Measurements from ENCODE around the gene ELN.
A peak's percentile ranks its signal among the peaks of the same experiment; 100 is the strongest.
"Not testable (repeated sequence)": the region's sequence is repeated elsewhere in the genome, so short reads cannot be mapped to it uniquely, and the experiment has no call there.

Gene ELN

DNA sequence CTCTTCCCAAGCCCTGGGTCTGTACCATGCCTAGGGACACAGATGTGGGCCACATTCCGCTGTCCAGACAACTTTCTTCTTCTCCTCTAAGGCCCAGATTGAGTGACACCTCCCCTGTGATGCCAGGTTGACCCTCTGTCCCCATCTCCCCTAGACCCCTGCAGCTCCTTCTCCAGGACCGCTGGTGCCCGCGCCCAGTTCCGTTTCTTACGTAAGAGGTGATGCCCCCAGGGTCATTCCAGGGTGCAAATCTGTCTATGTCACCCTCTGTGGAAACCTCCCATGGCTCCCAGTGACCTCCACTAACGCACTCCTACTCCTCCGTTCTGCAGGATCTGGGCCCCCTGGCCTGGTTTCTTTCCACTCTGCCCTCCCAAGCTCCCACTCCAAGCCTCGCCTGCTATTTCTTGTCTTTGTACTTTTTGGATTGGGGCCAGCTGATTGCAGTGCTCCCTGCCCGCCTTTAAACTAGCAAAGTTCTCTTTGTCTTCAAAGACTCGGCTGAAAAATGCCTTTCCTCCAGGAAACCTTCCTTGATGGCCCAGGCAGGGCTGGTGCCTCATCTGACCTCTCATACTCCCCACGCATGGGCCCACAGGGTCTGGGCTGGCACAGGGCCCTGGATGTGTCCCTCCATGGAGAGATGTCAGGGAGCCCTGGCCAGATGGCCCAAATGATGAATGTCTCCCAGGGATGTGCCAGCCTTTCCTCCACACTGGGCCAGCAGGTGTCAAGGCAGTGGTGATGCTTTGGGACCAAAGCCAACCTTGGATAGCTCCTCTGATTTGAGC lies 21.3 kb upstream of the ELN start:
- 96% methylated on average over 12 of the region's 12 CpGs for WGBS (ENCODE audit: insufficient coverage)
- H3K9me3 ChIP-seq (ENCODE audit: control extremely low read depth in 1 of 5, control insufficient read depth in 4 of 5, insufficient read depth in 2 of 5, low read depth in 1 of 5, low read length in 4 of 5), result no peaks in the 10 kb centered on the region
- ChIA-PET CTCF (interaction anchor here (1.0 to 4.3 kb wide), 4 partner anchors 8 to 31 kb away, joined by 3 to 22 read pairs (median 10); no protein-coding TSS in a partner anchor), POLR2A (no interaction called here)
- no peaks in the 10 kb centered on the region for H3K36me3 ChIP-seq (ENCODE audit: control insufficient read depth in 4 of 4, insufficient read depth in 4 of 4, low read length in 3 of 4)
- no peak overlapping the region for H3K4me3 ChIP-seq (ENCODE audit: control insufficient read depth in 1 of 7, extremely low read depth in 1 of 7, insufficient read depth in 4 of 7, low read depth in 2 of 7, low read length in 6 of 7)
- no peaks in the 10 kb centered on the region for H3K27me3 ChIP-seq (replicated peaks in 2 of 5; ENCODE audit: control insufficient read depth in 4 of 5, insufficient read depth in 5 of 5, low read length in 4 of 5)
- peaks cover 8 to 22% (median 20%) of the 10 kb centered on the region in 4 experiments for H3K4me1 ChIP-seq (ENCODE audit: control extremely low read depth in 1 of 4, control insufficient read depth in 4 of 4, insufficient read depth in 4 of 4, low read length in 3 of 4)
- DNase-seq, result no peak
- no peak overlapping the region for H3K27ac ChIP-seq (ENCODE audit: insufficient read depth in 1 of 2, low read depth in 1 of 2, low read length in 2 of 2, poor library complexity in 1 of 2, severe bottlenecking in 2 of 2)

DNA sequence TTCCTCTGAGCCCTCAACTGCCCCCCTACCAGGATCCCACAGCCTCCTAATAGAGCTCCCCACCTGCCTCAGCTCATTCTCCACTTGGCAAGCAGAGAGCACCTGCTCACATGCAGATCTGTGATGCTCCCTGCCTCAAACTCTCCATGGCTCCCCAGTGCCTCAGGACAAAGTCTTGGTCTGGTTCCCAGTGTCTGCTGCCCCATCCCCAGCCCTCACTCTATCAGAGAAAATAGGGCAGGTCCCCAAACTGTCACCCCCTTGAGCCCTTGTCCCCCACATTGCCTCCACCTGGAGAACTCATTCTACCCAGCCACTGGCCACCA lies 20.8 kb upstream of the ELN start:
- peaks cover 2 to 17% (median 17%) of the 10 kb centered on the region in 4 experiments for H3K4me1 ChIP-seq (ENCODE audit: control extremely low read depth in 1 of 4, control insufficient read depth in 4 of 4, insufficient read depth in 4 of 4, low read length in 3 of 4)
- ChIA-PET POLR2A (no interaction called here), CTCF (interaction anchor here (1.0 to 4.3 kb wide), 4 partner anchors 8 to 32 kb away, joined by 3 to 22 read pairs (median 10); no protein-coding TSS in a partner anchor)
- no peaks in the 10 kb centered on the region for H3K36me3 ChIP-seq (ENCODE audit: control insufficient read depth in 4 of 4, insufficient read depth in 4 of 4, low read length in 3 of 4)
- H3K27me3 ChIP-seq (replicated peaks in 2 of 5; ENCODE audit: control insufficient read depth in 4 of 5, insufficient read depth in 5 of 5, low read length in 4 of 5), result no peaks in the 10 kb centered on the region
- H3K9me3 ChIP-seq (ENCODE audit: control extremely low read depth in 1 of 5, control insufficient read depth in 4 of 5, insufficient read depth in 2 of 5, low read depth in 1 of 5, low read length in 4 of 5), result no peaks in the 10 kb centered on the region
- no peak for DNase-seq
- H3K4me3 ChIP-seq (ENCODE audit: control insufficient read depth in 1 of 7, extremely low read depth in 1 of 7, insufficient read depth in 4 of 7, low read depth in 2 of 7, low read length in 6 of 7), result no peak overlapping the region
- no peak overlapping the region for H3K27ac ChIP-seq (ENCODE audit: insufficient read depth in 1 of 2, low read depth in 1 of 2, low read length in 2 of 2, poor library complexity in 1 of 2, severe bottlenecking in 2 of 2)

DNA sequence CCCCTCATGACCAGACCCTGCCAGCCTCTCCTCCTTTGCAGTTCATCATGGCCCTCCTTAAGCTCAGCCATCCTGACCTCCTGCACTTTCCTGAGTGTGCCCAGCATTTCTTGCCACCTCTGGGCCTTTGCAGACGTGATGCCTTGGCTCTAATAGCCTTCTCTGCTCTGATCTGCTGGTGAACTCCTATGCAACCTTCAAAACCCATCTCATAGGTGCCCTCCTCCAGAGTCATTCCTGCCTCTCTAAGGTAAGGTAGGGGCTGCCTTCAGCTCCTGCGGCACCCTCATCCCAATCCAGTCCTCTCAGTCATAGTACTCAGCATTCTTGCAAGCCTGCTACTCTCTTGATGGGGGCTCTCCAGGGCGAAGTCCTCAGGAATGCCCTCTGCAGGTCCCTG lies 19.3 kb upstream of the ELN start:
- Histone ChIP-seq H3K27me3 (replicated peaks in 2 of 5; ENCODE audit: control insufficient read depth in 4 of 5, insufficient read depth in 5 of 5, low read length in 4 of 5) (no peaks in the 10 kb centered on the region), H3K27ac (ENCODE audit: insufficient read depth in 1 of 2, low read depth in 1 of 2, low read length in 2 of 2, poor library complexity in 1 of 2, severe bottlenecking in 2 of 2) (no peak overlapping the region), H3K36me3 (ENCODE audit: control insufficient read depth in 4 of 4, insufficient read depth in 4 of 4, low read length in 3 of 4) (no peaks in the 10 kb centered on the region), H3K4me3 (ENCODE audit: control insufficient read depth in 1 of 7, extremely low read depth in 1 of 7, insufficient read depth in 4 of 7, low read depth in 2 of 7, low read length in 6 of 7) (no peak overlapping the region), H3K4me1 (ENCODE audit: control extremely low read depth in 1 of 4, control insufficient read depth in 4 of 4, insufficient read depth in 4 of 4, low read length in 3 of 4) (peaks cover 0 to 17% (median 16%) of the 10 kb centered on the region in 4 experiments), H3K9me3 (ENCODE audit: control extremely low read depth in 1 of 5, control insufficient read depth in 4 of 5, insufficient read depth in 2 of 5, low read depth in 1 of 5, low read length in 4 of 5) (no peaks in the 10 kb centered on the region)
- ChIA-PET POLR2A (interaction anchor here (0.7 kb wide), 1 partner anchor 246 kb away, joined by 3 read pairs; no protein-coding TSS in a partner anchor), CTCF (interaction anchor here (4.3 kb wide), 1 partner anchor 17 kb away, joined by 22 read pairs; no protein-coding TSS in a partner anchor)
- no peak for DNase-seq
- WGBS (ENCODE audit: insufficient coverage), result 100% methylated on average over 3 of the region's 3 CpGs

DNA sequence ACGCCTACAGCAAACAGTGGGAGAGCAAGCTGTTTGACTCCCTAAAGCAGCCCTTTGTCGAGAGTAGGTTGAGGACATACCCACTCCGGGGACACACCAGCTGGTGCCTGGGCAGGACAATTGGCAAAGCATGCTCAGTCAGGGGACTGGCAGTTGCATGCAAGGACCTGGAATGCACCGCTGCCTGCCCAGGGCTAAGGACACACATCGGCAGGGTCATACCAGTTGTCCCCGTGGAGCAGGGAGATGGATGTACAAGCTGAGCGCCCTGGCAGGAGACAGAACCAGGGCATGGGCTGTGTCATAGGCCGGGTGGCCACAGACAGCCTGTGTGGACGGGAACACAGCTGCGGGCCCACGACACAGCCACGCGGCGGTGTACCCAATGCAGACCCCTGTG lies 18.3 kb upstream of the ELN start:
- Histone ChIP-seq H3K4me3 (ENCODE audit: control insufficient read depth in 1 of 7, extremely low read depth in 1 of 7, insufficient read depth in 4 of 7, low read depth in 2 of 7, low read length in 6 of 7) (no peak overlapping the region), H3K27me3 (replicated peaks in 2 of 5; ENCODE audit: control insufficient read depth in 4 of 5, insufficient read depth in 5 of 5, low read length in 4 of 5) (no peaks in the 10 kb centered on the region), H3K36me3 (ENCODE audit: control insufficient read depth in 4 of 4, insufficient read depth in 4 of 4, low read length in 3 of 4) (no peaks in the 10 kb centered on the region), H3K4me1 (ENCODE audit: control extremely low read depth in 1 of 4, control insufficient read depth in 4 of 4, insufficient read depth in 4 of 4, low read length in 3 of 4) (peaks cover 0 to 28% (median 24%) of the 10 kb centered on the region in 4 experiments), H3K27ac (ENCODE audit: insufficient read depth in 1 of 2, low read depth in 1 of 2, low read length in 2 of 2, poor library complexity in 1 of 2, severe bottlenecking in 2 of 2) (no peak overlapping the region), H3K9me3 (ENCODE audit: control extremely low read depth in 1 of 5, control insufficient read depth in 4 of 5, insufficient read depth in 2 of 5, low read depth in 1 of 5, low read length in 4 of 5) (no peaks in the 10 kb centered on the region)
- CTCF ChIA-PET, result interaction anchor here (1.6 to 9.1 kb wide), 3 partner anchors 16 to 30 kb away, joined by 4 to 98 read pairs (median 22); partner anchors contain the start of gene ELN
- no peak for DNase-seq
- POLR2A ChIA-PET, result interaction anchor here (0.6 kb wide), 1 partner anchor 29 kb away, joined by 4 read pairs; no protein-coding TSS in a partner anchor
- WGBS (ENCODE audit: insufficient coverage), result 98% methylated on average over 14 of the region's 14 CpGs

DNA sequence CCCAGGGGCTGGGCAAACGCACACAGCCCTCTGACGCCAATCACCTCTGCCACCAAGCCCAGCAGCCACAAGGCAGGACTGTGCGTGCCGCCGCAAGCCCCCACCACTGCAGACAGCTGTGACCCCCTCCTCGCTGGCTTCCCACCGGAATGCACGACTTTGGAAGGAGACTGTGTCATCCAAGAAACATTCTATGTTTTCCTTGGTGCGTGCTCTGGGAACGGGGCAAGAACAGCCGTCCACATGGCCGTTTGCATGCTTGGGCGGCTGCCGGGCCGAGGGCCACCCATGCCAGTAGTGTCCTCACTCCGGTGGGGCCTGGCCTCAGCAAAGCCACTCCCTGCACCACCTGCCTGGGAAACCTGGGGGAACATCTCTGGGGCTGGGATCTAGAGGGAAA lies 17.6 kb upstream of the ELN start:
- no peak overlapping the region for H3K27ac ChIP-seq (ENCODE audit: insufficient read depth in 1 of 2, low read depth in 1 of 2, low read length in 2 of 2, poor library complexity in 1 of 2, severe bottlenecking in 2 of 2)
- no peaks in the 10 kb centered on the region for H3K9me3 ChIP-seq (ENCODE audit: control extremely low read depth in 1 of 5, control insufficient read depth in 4 of 5, insufficient read depth in 2 of 5, low read depth in 1 of 5, low read length in 4 of 5)
- H3K4me3 ChIP-seq (ENCODE audit: control insufficient read depth in 1 of 7, extremely low read depth in 1 of 7, insufficient read depth in 4 of 7, low read depth in 2 of 7, low read length in 6 of 7), result no peak overlapping the region
- H3K4me1 ChIP-seq (ENCODE audit: control extremely low read depth in 1 of 4, control insufficient read depth in 4 of 4, insufficient read depth in 4 of 4, low read length in 3 of 4), result peaks cover 0 to 35% (median 31%) of the 10 kb centered on the region in 4 experiments
- no peaks in the 10 kb centered on the region for H3K27me3 ChIP-seq (replicated peaks in 2 of 5; ENCODE audit: control insufficient read depth in 4 of 5, insufficient read depth in 5 of 5, low read length in 4 of 5)
- ChIA-PET CTCF (interaction anchor here (1.6 to 9.1 kb wide), 2 partner anchors 16 to 31 kb away, joined by 4 to 98 read pairs; partner anchors contain the start of gene ELN), POLR2A (no interaction called here)
- no peaks in the 10 kb centered on the region for H3K36me3 ChIP-seq (ENCODE audit: control insufficient read depth in 4 of 4, insufficient read depth in 4 of 4, low read length in 3 of 4)
- 96% methylated on average over 15 of the region's 16 CpGs for WGBS (ENCODE audit: insufficient coverage)
- no peak for DNase-seq

DNA sequence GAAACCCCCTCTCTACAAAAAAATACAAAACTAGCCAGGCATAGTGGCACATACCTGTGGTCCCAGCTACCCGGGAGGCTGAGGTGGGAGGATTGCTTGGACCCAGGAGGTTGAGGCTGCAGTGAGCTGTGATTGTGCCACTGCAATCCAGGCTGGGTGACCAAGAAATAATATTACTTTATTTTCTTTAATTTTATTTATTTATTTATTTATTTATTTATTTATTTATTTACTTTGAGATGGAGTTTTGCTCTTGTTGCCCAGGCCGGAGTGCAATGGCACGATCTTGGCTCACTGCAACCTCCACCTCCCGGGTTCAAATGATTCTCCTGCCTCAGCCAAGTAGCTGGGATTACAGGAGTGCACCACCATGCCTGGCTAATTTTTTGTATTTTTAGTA lies 16.6 kb upstream of the ELN start:
- H3K9me3 ChIP-seq (ENCODE audit: control extremely low read depth in 1 of 5, control insufficient read depth in 4 of 5, insufficient read depth in 2 of 5, low read depth in 1 of 5, low read length in 4 of 5); H3K4me3 ChIP-seq (ENCODE audit: control insufficient read depth in 1 of 7, extremely low read depth in 1 of 7, insufficient read depth in 4 of 7, low read depth in 2 of 7, low read length in 6 of 7); H3K36me3 ChIP-seq (ENCODE audit: control insufficient read depth in 4 of 4, insufficient read depth in 4 of 4, low read length in 3 of 4); DNase-seq; POLR2A ChIA-PET; H3K27ac ChIP-seq (ENCODE audit: insufficient read depth in 1 of 2, low read depth in 1 of 2, low read length in 2 of 2, poor library complexity in 1 of 2, severe bottlenecking in 2 of 2); H3K27me3 ChIP-seq (replicated peaks in 2 of 5; ENCODE audit: control insufficient read depth in 4 of 5, insufficient read depth in 5 of 5, low read length in 4 of 5): not testable (repeated sequence)
- peaks cover 0 to 37% (median 31%) of the 10 kb centered on the region in 4 experiments for H3K4me1 ChIP-seq (ENCODE audit: control extremely low read depth in 1 of 4, control insufficient read depth in 4 of 4, insufficient read depth in 4 of 4, low read length in 3 of 4)
- CTCF ChIA-PET, result interaction anchor here (1.5 to 9.1 kb wide), 3 partner anchors 9 to 33 kb away, joined by 3 to 98 read pairs (median 5); partner anchors contain the start of gene ELN
- no CpG with 5 or more reads among the region's 4 CpGs for WGBS (ENCODE audit: insufficient coverage)

DNA sequence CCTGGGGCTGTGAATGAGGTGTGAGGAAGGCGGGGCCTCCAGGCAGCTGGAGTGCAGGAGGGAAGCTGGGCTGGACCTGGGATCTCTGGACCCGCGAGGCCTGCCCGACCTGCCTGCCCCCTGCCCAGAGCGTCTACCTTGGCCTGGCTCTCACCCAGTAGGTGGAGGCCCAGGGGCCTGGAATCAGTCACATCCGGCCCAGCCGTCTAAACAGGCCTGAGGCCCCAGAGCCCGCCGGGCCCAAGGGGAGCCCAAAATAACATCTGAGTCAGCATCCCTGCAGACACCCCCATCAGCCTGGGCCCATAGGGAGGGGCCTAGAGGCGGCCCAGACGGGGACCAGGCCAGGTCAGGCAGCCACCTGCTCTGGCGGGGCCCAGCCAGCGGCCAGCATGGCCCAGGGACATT lies 15.1 kb upstream of the ELN start:
- CTCF ChIA-PET, result interaction anchor here (2.1 to 9.1 kb wide), 2 partner anchors 13 to 34 kb away, joined by 5 to 98 read pairs; partner anchors contain the start of gene ELN

More for the DNA sequence above, 15.1 kb upstream of the ELN start:
- WGBS (ENCODE audit: insufficient coverage), result 32% methylated on average over 5 of the region's 13 CpGs
- Histone ChIP-seq H3K9me3 (ENCODE audit: control extremely low read depth in 1 of 5, control insufficient read depth in 4 of 5, insufficient read depth in 2 of 5, low read depth in 1 of 5, low read length in 4 of 5) (no peaks in the 10 kb centered on the region), H3K27me3 (replicated peaks in 2 of 5; ENCODE audit: control insufficient read depth in 4 of 5, insufficient read depth in 5 of 5, low read length in 4 of 5) (no peaks in the 10 kb centered on the region), H3K4me3 (ENCODE audit: control insufficient read depth in 1 of 7, extremely low read depth in 1 of 7, insufficient read depth in 4 of 7, low read depth in 2 of 7, low read length in 6 of 7) (peak overlapping the region in 2 of 7 experiments; percentile 16 to 36), H3K27ac (ENCODE audit: insufficient read depth in 1 of 2, low read depth in 1 of 2, low read length in 2 of 2, poor library complexity in 1 of 2, severe bottlenecking in 2 of 2) (no peak overlapping the region), H3K36me3 (ENCODE audit: control insufficient read depth in 4 of 4, insufficient read depth in 4 of 4, low read length in 3 of 4) (no peaks in the 10 kb centered on the region), H3K4me1 (ENCODE audit: control extremely low read depth in 1 of 4, control insufficient read depth in 4 of 4, insufficient read depth in 4 of 4, low read length in 3 of 4) (peaks cover 0 to 44% (median 37%) of the 10 kb centered on the region in 4 experiments)
- peak; percentile 56 to 90 (median 88) for DNase-seq
- POLR2A ChIA-PET, result interaction anchor here (0.5 to 2.2 kb wide), 2 partner anchors 12 to 148 kb away, joined by 3 to 8 read pairs; no protein-coding TSS in a partner anchor
